GM19395 (cell line): ENCODE data around the gene LGALS13.
"Not testable (repeated sequence)": the region's sequence is repeated elsewhere in the genome, so short reads cannot be mapped to it uniquely, and the experiment has no call there.

Experiments
- ATAC-seq: cut with Tn5 transposase; IDR thresholded peaks from one replicate; pipeline ENCODE4 v1.9.1; 2021; ENCODE audit warnings: mild to moderate bottlenecking, moderate library complexity; ENCODE audit not compliant: unreplicated experiment

The LGALS13 gene

GRCh38 chr19:39613597-39613996, 11.3 kb downstream of the LGALS13 start:
- ATAC-seq = no peak

GRCh38 chr19:39617745-39618144, 15.4 kb downstream of the LGALS13 start:
- no peak for ATAC-seq

GRCh38 chr19:39623946-39624345, 21.6 kb downstream of the LGALS13 start:
- ATAC-seq = no peak

GRCh38 chr19:39627631-39628030, 25.3 kb downstream of the LGALS13 start:
- not testable (repeated sequence) for ATAC-seq

GRCh38 chr19:39631178-39631577, 28.9 kb downstream of the LGALS13 start:
- ATAC-seq = no peak

- ATAC-seq = no peak
Observed at GRCh38 chr19:39631626-39632025, 29.3 kb downstream of the LGALS13 start.

GRCh38 chr19:39637891-39638290, 35.6 kb downstream of the LGALS13 start:
- no peak for ATAC-seq

GRCh38 chr19:39641773-39642172, 39.4 kb downstream of the LGALS13 start:
- no peak for ATAC-seq

- no peak for ATAC-seq
Observed at GRCh38 chr19:39643591-39643990, 41.3 kb downstream of the LGALS13 start.

- no peak for ATAC-seq
Observed at GRCh38 chr19:39645800-39646411, 43.6 kb downstream of the LGALS13 start.

- ATAC-seq = no peak
Observed at GRCh38 chr19:39647918-39648317, 45.6 kb downstream of the LGALS13 start.

- no peak for ATAC-seq
Observed at GRCh38 chr19:39655613-39656012, 53.3 kb downstream of the LGALS13 start, which contains the start of gene LGALS16. LGALS16 (plus strand) TSS chr19:39655913; CDS start chr19:39655962, 49 bp downstream.
